ENCODE results near the gene CDR2.
"Not testable (repeated sequence)": the region's sequence is repeated elsewhere in the genome, so short reads cannot be mapped to it uniquely, and the experiment has no call there.

The CDR2 gene

GRCh38 chr16:22352140-22352539 lies 22.3 kb downstream of the CDR2 start:
- H3K36me3 ChIP-seq (ENCODE audit: insufficient read depth, low read length), result peaks cover 30% of the 10 kb centered on the region
- no peak overlapping the region for H3K4me3 ChIP-seq
- no peaks in the 10 kb centered on the region for H3K9me3 ChIP-seq (ENCODE audit: low read depth, low read length)
- no peak overlapping the region for H3K27ac ChIP-seq
- H3K9ac ChIP-seq (ENCODE audit: insufficient read length), result no peak overlapping the region
- TF ChIP-seq EZH2 (IDR thresholded peaks at IDR 0.05), result no peak
- TF ChIP-seq POLR2AphosphoS5 (IDR thresholded peaks at IDR 0.05; ENCODE audit: borderline replicate concordance, low read depth, low read length), result no peak
- no peak for TF ChIP-seq FOXP2 (optimal IDR thresholded peaks at IDR 0.05; ENCODE audit: control extremely low read depth, extremely low read length, insufficient read depth)
- no peak for DNase-seq (ENCODE audit: low read depth, low spot score)

DNA sequence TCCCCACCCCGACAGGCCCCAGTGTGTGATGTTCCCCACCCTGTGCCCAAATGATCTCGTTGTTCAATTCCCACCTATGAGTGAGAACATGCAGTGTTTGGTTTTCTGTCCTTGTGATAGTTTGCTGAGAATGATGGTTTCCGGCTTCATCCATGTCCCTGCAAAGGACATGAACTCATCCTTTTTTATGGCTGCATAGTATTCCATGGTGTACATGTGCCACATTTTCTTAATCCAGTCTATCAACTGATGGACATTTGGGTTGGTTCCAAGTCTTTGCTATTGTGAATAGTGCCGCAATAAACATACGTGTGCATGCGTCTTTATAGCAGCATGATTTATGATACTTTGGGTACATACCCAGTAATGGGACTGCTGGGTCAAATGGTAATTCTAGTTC lies 23.4 kb downstream of the CDR2 start:
- H3K4me3 ChIP-seq; DNase-seq (ENCODE audit: low read depth, low spot score); H3K27ac ChIP-seq; H3K9me3 ChIP-seq (ENCODE audit: low read depth, low read length); H3K9ac ChIP-seq (ENCODE audit: insufficient read length): not testable (repeated sequence)
- peaks cover 41% of the 10 kb centered on the region for H3K36me3 ChIP-seq (ENCODE audit: insufficient read depth, low read length)

GRCh38 chr16:22348291-22348690 lies 26.1 kb downstream of the CDR2 start:
- peaks cover 41% of the 10 kb centered on the region for H3K36me3 ChIP-seq (ENCODE audit: insufficient read depth, low read length)
- no peak overlapping the region for H3K9ac ChIP-seq (ENCODE audit: insufficient read length)
- no peaks in the 10 kb centered on the region for H3K9me3 ChIP-seq (ENCODE audit: low read depth, low read length)
- H3K27ac ChIP-seq, result no peak overlapping the region
- DNase-seq (ENCODE audit: low read depth, low spot score), result no peak
- no peak overlapping the region for H3K4me3 ChIP-seq
- TF ChIP-seq FOXP2 (optimal IDR thresholded peaks at IDR 0.05; ENCODE audit: control extremely low read depth, extremely low read length, insufficient read depth) (no peak), EZH2 (IDR thresholded peaks at IDR 0.05) (no peak), POLR2AphosphoS5 (IDR thresholded peaks at IDR 0.05; ENCODE audit: borderline replicate concordance, low read depth, low read length) (no peak)

- Histone ChIP-seq H3K27ac (no peak overlapping the region), H3K4me3 (no peak overlapping the region), H3K36me3 (ENCODE audit: insufficient read depth, low read length) (peaks cover 41% of the 10 kb centered on the region), H3K9ac (ENCODE audit: insufficient read length) (no peak overlapping the region), H3K9me3 (ENCODE audit: low read depth, low read length) (no peaks in the 10 kb centered on the region)
- DNase-seq (ENCODE audit: low read depth, low spot score), result no peak
- no peak for TF ChIP-seq EZH2 (IDR thresholded peaks at IDR 0.05)
- no peak for TF ChIP-seq FOXP2 (optimal IDR thresholded peaks at IDR 0.05; ENCODE audit: control extremely low read depth, extremely low read length, insufficient read depth)
- TF ChIP-seq POLR2AphosphoS5 (IDR thresholded peaks at IDR 0.05; ENCODE audit: borderline replicate concordance, low read depth, low read length), result no peak
These were observed 27.2 kb downstream of the CDR2 start for GRCh38 chr16:22347100-22347820.

- TF ChIP-seq EZH2 (IDR thresholded peaks at IDR 0.05) (no peak), POLR2AphosphoS5 (IDR thresholded peaks at IDR 0.05; ENCODE audit: borderline replicate concordance, low read depth, low read length) (no peak), FOXP2 (optimal IDR thresholded peaks at IDR 0.05; ENCODE audit: control extremely low read depth, extremely low read length, insufficient read depth) (no peak)
- no peak overlapping the region for H3K9ac ChIP-seq (ENCODE audit: insufficient read length)
- H3K36me3 ChIP-seq (ENCODE audit: insufficient read depth, low read length), result peaks cover 37% of the 10 kb centered on the region
- H3K4me3 ChIP-seq, result no peak overlapping the region
- no peak overlapping the region for H3K27ac ChIP-seq
- H3K9me3 ChIP-seq (ENCODE audit: low read depth, low read length), result no peaks in the 10 kb centered on the region
- no peak for DNase-seq (ENCODE audit: low read depth, low spot score)
These were observed 27.9 kb downstream of the CDR2 start for GRCh38 chr16:22346483-22346882.

- no peak for DNase-seq (ENCODE audit: low read depth, low spot score)
- H3K36me3 ChIP-seq (ENCODE audit: insufficient read depth, low read length), result peaks cover 14% of the 10 kb centered on the region
- no peak overlapping the region for H3K4me3 ChIP-seq
- no peak overlapping the region for H3K9ac ChIP-seq (ENCODE audit: insufficient read length)
- TF ChIP-seq EZH2 (IDR thresholded peaks at IDR 0.05), result no peak
- no peak for TF ChIP-seq FOXP2 (optimal IDR thresholded peaks at IDR 0.05; ENCODE audit: control extremely low read depth, extremely low read length, insufficient read depth)
- no peak for TF ChIP-seq POLR2AphosphoS5 (IDR thresholded peaks at IDR 0.05; ENCODE audit: borderline replicate concordance, low read depth, low read length)
- no peaks in the 10 kb centered on the region for H3K9me3 ChIP-seq (ENCODE audit: low read depth, low read length)
- H3K27ac ChIP-seq, result no peak overlapping the region
These were observed 32.3 kb downstream of the CDR2 start for GRCh38 chr16:22342082-22342481.

DNA sequence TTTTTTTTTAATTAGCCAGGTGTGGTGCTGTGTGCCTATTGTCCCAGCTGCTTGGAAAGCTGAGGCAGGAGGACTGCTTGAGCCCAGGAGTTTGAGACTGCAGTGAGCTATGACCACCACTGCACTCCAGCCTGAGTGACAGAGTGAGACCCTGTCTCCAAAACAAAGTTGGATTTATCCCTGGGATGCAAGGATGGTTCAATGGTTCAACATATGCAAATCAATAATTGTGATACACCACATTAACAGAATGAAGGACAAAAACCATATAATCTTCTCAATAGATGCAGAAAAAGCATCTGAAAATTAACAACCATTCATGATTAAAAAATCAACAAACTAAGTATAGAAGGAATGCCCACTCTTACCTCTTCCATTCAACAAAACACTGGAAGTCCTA lies 33.5 kb downstream of the CDR2 start:
- H3K9me3 ChIP-seq (ENCODE audit: low read depth, low read length), result peaks cover 8% of the 10 kb centered on the region; the same call in 1 of the 2 replicates

DNA sequence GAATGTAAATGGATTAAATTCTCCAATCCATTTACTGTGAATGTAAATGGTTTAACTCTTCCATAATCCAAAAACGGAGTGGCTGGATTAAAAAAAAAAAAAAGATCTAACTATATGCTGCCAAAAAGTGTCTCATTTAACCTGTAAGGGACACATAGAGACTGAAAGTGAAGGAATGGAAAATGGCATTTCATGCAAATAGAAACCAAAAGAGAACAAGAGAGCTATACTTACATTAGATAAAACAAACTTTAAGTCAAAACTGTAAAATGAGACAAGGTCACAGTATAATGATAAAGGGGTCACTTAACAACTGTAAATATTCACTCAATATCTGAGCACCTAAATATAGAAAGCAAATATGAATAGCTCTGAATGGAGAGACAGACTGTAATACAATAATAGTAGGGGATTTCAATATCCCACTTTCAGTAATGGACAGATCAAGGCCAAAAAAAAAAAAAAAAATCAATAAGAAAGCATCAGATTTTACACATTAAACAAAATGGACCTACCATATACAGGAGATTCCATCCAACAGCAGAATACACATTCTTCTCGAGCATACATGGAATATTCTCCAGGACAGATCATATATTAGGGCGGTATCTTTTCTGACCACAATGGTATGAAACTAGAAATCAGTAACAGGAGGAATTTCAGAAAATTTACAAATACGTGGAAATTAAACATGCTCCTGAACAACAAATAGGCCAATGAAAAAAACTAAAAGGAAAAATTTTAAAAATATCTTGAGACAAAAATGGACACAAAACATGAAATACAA lies 36.4 kb downstream of the CDR2 start:
- no peak overlapping the region for H3K27ac ChIP-seq
- DNase-seq (ENCODE audit: low read depth, low spot score), result no peak
- TF ChIP-seq EZH2 (IDR thresholded peaks at IDR 0.05) (no peak), FOXP2 (optimal IDR thresholded peaks at IDR 0.05; ENCODE audit: control extremely low read depth, extremely low read length, insufficient read depth) (no peak), POLR2AphosphoS5 (IDR thresholded peaks at IDR 0.05; ENCODE audit: borderline replicate concordance, low read depth, low read length) (no peak)
- peaks cover 35% of the 10 kb centered on the region for H3K36me3 ChIP-seq (ENCODE audit: insufficient read depth, low read length)
- H3K9me3 ChIP-seq (ENCODE audit: low read depth, low read length), result peaks cover 11% of the 10 kb centered on the region
- no peak overlapping the region for H3K4me3 ChIP-seq
- H3K9ac ChIP-seq (ENCODE audit: insufficient read length), result no peak overlapping the region

More for the DNA sequence above, 33.5 kb downstream of the CDR2 start:
- Histone ChIP-seq H3K36me3 (ENCODE audit: insufficient read depth, low read length) (peaks cover 10% of the 10 kb centered on the region), H3K9ac (ENCODE audit: insufficient read length) (no peak overlapping the region), H3K4me3 (no peak overlapping the region), H3K27ac (no peak overlapping the region)
- TF ChIP-seq POLR2AphosphoS5 (IDR thresholded peaks at IDR 0.05; ENCODE audit: borderline replicate concordance, low read depth, low read length), result no peak
- TF ChIP-seq FOXP2 (optimal IDR thresholded peaks at IDR 0.05; ENCODE audit: control extremely low read depth, extremely low read length, insufficient read depth), result no peak
- no peak for TF ChIP-seq EZH2 (IDR thresholded peaks at IDR 0.05)
- DNase-seq (ENCODE audit: low read depth, low spot score), result no peak

Data from SK-N-MC (cell line).